ENCODE results near the gene CLSTN1. TPM values are rescaled to one million over a fixed set of nuclear protein-coding genes. Genes with fewer than 3 reads are reported as not detected.
"Not testable (repeated sequence)": the region's sequence is repeated elsewhere in the genome, so short reads cannot be mapped to it uniquely, and the experiment has no call there.

CLSTN1 gene
- total RNA-seq, 1 donor from 2014 or later, result 181 TPM

DNA sequence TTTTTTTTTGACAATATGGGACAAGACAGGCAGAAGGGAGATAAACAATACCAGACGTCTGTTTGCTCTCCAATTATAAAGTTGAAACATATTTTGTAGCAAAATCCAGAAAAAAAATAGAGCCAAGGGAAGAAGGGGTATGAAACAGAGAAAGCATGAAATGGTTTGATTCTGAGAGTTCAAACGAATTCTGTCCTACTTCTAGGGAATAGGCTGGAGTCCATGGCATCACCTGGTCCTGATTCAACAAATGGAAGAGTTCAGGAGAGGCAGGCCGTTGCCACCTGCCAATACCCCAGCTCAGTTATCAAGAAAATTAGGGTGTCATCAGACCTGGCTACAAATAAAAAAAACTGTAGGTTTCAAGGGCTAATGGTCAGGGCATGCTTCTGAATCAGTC lies 71.8 kb downstream of the CLSTN1 start:
- Mint-ChIP-seq H3K27me3 (ENCODE audit: low read depth, unreplicated experiment) (no peaks in the 10 kb centered on the region), H3K9me3 (ENCODE audit: unreplicated experiment) (no peaks in the 10 kb centered on the region), H3K4me3 (ENCODE audit: unreplicated experiment) (no peak overlapping the region), H3K36me3 (ENCODE audit: low read depth, unreplicated experiment) (peaks cover 9% of the 10 kb centered on the region), H3K4me1 (ENCODE audit: low read depth, unreplicated experiment) (peaks cover 9% of the 10 kb centered on the region), H3K27ac (ENCODE audit: unreplicated experiment) (no peak overlapping the region)
- Histone ChIP-seq H3K9ac (ENCODE audit: low read length) (no peak overlapping the region), H3K79me2 (ENCODE audit: insufficient read depth, low read length) (peaks cover 14% of the 10 kb centered on the region), H4K20me1 (ENCODE audit: insufficient read depth, low read length) (peaks cover 24% of the 10 kb centered on the region), H3K4me1 (ENCODE audit: insufficient read depth, low read length) (peaks cover 9% of the 10 kb centered on the region), H3K27ac (ENCODE audit: low read depth, low read length) (no peak overlapping the region), H3K4me2 (ENCODE audit: low read length) (no peak overlapping the region), H2AFZ (ENCODE audit: low read depth, low read length) (no peak overlapping the region), H3K36me3 (ENCODE audit: insufficient read depth, low read length) (peaks cover 7% of the 10 kb centered on the region), H3K4me3 (ENCODE audit: insufficient read depth, low read depth, low read length) (no peak overlapping the region), H3K9me3 (ENCODE audit: insufficient read depth, low read depth, low read length) (no peaks in the 10 kb centered on the region), H3K27me3 (ENCODE audit: insufficient read depth, low read length) (no peaks in the 10 kb centered on the region)
- no peak for TF ChIP-seq CTCF (IDR thresholded peaks at IDR 0.05; ENCODE audit: insufficient read depth, low read depth, low read length)
- TF ChIP-seq EZH2 (IDR thresholded peaks at IDR 0.05; ENCODE audit: insufficient read depth, low read length), result no peak
- FAIRE-seq (no peak), DNase-seq (ENCODE audit: low read depth) (no peak)

- Mint-ChIP-seq H3K9me3 (ENCODE audit: unreplicated experiment) (no peaks in the 10 kb centered on the region), H3K27me3 (ENCODE audit: low read depth, unreplicated experiment) (no peaks in the 10 kb centered on the region), H3K36me3 (ENCODE audit: low read depth, unreplicated experiment) (peaks cover 9% of the 10 kb centered on the region), H3K27ac (ENCODE audit: unreplicated experiment) (no peak overlapping the region), H3K4me3 (ENCODE audit: unreplicated experiment) (no peak overlapping the region), H3K4me1 (ENCODE audit: low read depth, unreplicated experiment) (peaks cover 7% of the 10 kb centered on the region)
- no peak for FAIRE-seq
- no peak overlapping the region for H3K4me2 ChIP-seq (ENCODE audit: low read length)
- H3K4me1 ChIP-seq (ENCODE audit: insufficient read depth, low read length), result peaks cover 5% of the 10 kb centered on the region
- H3K27me3 ChIP-seq (ENCODE audit: insufficient read depth, low read length), result no peaks in the 10 kb centered on the region
- no peak overlapping the region for H3K4me3 ChIP-seq (ENCODE audit: insufficient read depth, low read depth, low read length)
- H3K9ac ChIP-seq (ENCODE audit: low read length), result no peak overlapping the region
- no peak for TF ChIP-seq CTCF (IDR thresholded peaks at IDR 0.05; ENCODE audit: insufficient read depth, low read depth, low read length)
- no peak for TF ChIP-seq EZH2 (IDR thresholded peaks at IDR 0.05; ENCODE audit: insufficient read depth, low read length)
- peaks cover 4% of the 10 kb centered on the region for H3K79me2 ChIP-seq (ENCODE audit: insufficient read depth, low read length)
- peaks cover 21% of the 10 kb centered on the region for H4K20me1 ChIP-seq (ENCODE audit: insufficient read depth, low read length)
- H3K27ac ChIP-seq (ENCODE audit: low read depth, low read length), result no peak overlapping the region
- no peaks in the 10 kb centered on the region for H3K9me3 ChIP-seq (ENCODE audit: insufficient read depth, low read depth, low read length)
- no peak overlapping the region for H2AFZ ChIP-seq (ENCODE audit: low read depth, low read length)
- peaks cover 12% of the 10 kb centered on the region for H3K36me3 ChIP-seq (ENCODE audit: insufficient read depth, low read length)
- no peak for DNase-seq (ENCODE audit: low read depth)
These were observed 74.4 kb downstream of the CLSTN1 start for GRCh38 chr1:9749361-9749760.

DNA sequence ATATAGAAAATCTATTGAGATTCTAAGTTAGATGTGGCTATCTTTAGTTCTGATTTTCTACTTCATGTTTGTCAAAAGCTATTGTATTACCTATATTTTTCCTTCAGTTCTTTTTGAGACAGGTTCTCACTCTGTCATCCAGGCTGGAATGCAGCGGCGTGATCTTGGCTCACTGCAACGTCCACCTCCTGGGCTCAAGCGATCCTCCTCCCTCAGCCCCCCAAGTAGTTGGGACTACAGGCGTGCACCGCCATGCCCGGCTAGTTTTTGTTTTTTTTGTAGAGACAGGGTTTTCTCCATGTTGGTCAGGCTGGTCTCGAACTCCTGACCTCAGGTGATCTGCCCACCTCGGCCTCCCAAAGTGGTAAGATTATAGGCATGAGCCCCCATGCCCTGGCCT lies 75.4 kb downstream of the CLSTN1 start:
- H3K4me1 Mint-ChIP-seq (ENCODE audit: low read depth, unreplicated experiment), result not testable (repeated sequence)

More for the DNA sequence above, 75.4 kb downstream of the CLSTN1 start:
- not testable (repeated sequence) for H3K27me3 Mint-ChIP-seq (ENCODE audit: low read depth, unreplicated experiment); H2AFZ ChIP-seq (ENCODE audit: low read depth, low read length); H3K9me3 Mint-ChIP-seq (ENCODE audit: unreplicated experiment); H3K27ac ChIP-seq (ENCODE audit: low read depth, low read length); H3K4me3 ChIP-seq (ENCODE audit: insufficient read depth, low read depth, low read length); H3K9ac ChIP-seq (ENCODE audit: low read length); H3K4me2 ChIP-seq (ENCODE audit: low read length); FAIRE-seq; H3K27ac Mint-ChIP-seq (ENCODE audit: unreplicated experiment); H3K27me3 ChIP-seq (ENCODE audit: insufficient read depth, low read length); DNase-seq (ENCODE audit: low read depth); H3K4me3 Mint-ChIP-seq (ENCODE audit: unreplicated experiment); H3K79me2 ChIP-seq (ENCODE audit: insufficient read depth, low read length); H3K9me3 ChIP-seq (ENCODE audit: insufficient read depth, low read depth, low read length); H3K4me1 ChIP-seq (ENCODE audit: insufficient read depth, low read length)
- Histone ChIP-seq H3K36me3 (ENCODE audit: insufficient read depth, low read length) (peaks cover 16% of the 10 kb centered on the region), H4K20me1 (ENCODE audit: insufficient read depth, low read length) (peaks cover 21% of the 10 kb centered on the region)
- peaks cover 16% of the 10 kb centered on the region for H3K36me3 Mint-ChIP-seq (ENCODE audit: low read depth, unreplicated experiment)

All from astrocyte (in vitro differentiated cells and primary cell).